ENCODE results near the gene SUGT1.

DNA sequence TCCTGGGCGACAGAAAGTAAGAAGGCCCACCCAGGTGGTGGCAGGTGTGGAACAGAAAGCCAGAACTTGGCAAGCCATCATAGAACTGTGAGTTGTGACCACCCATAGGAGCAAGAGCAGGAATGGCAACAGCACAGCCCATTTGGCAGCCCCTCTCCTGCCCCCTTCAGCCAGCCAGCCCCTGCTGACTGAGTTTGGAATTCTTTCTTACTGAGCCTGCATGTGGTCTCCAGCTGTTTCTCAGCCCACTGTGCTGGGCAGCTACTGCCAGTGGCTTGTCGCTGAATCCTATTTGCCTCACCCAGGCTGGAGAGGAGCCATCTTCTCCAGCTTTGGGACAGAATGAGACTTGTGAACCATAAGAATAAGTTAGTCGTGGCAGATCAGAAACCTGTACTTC, 58.6 kb downstream of the SUGT1 start:
- TF ChIP-seq, protein P1, sequence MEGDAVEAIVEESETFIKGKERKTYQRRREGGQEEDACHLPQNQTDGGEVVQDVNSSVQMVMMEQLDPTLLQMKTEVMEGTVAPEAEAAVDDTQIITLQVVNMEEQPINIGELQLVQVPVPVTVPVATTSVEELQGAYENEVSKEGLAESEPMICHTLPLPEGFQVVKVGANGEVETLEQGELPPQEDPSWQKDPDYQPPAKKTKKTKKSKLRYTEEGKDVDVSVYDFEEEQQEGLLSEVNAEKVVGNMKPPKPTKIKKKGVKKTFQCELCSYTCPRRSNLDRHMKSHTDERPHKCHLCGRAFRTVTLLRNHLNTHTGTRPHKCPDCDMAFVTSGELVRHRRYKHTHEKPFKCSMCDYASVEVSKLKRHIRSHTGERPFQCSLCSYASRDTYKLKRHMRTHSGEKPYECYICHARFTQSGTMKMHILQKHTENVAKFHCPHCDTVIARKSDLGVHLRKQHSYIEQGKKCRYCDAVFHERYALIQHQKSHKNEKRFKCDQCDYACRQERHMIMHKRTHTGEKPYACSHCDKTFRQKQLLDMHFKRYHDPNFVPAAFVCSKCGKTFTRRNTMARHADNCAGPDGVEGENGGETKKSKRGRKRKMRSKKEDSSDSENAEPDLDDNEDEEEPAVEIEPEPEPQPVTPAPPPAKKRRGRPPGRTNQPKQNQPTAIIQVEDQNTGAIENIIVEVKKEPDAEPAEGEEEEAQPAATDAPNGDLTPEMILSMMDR (IDR thresholded peaks at IDR 0.05), result no peak
- TF ChIP-seq POLR2AphosphoS5 (IDR thresholded peaks at IDR 0.05), result no peak
